GM18526 (cell line): ENCODE data around the gene HPD.
A peak's percentile ranks its signal among the peaks of the same experiment; 100 is the strongest.

Experiments used
- POLR2A ChIP-seq: IDR thresholded peaks from 3 replicates; pipeline ENCODE4 v1.6.1; 2011; ENCODE audit not compliant: insufficient read length; ENCODE audit errors: extremely low read depth

Gene HPD

GRCh38 chr12:121872546-121873215 lies 14.0 kb upstream of the HPD start:
- no peak for TF ChIP-seq POLR2A

GRCh38 chr12:121871467-121871866 lies 12.8 kb upstream of the HPD start:
- TF ChIP-seq POLR2A, result no peak

GRCh38 chr12:121866331-121866730 lies 7.7 kb upstream of the HPD start:
- no peak for TF ChIP-seq POLR2A

GRCh38 chr12:121861636-121862254 lies 3.1 kb upstream of the HPD start:
- TF ChIP-seq POLR2A, result no peak

DNA sequence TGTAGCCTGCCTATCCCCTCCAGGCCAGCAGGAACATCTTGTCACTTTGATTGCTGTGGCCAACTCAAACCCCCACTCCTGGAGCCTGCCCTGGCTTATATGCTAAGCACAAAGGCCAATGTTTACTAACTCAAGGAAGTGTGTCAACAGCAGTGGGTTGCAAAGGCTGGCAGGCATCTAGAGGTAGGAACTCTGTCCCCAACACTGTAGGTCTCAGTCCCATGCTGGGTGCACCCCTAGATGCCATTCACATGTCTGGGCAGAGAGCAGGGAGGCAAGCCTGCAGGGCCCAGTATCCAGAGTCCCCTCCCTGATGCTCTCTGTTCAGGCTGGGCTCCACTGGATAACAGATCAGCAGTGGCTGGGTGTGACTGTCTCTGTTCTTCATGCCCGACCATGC lies 1.6 kb upstream of the HPD start:
- no peak for TF ChIP-seq POLR2A

- no peak for TF ChIP-seq POLR2A
These were observed 369 bp downstream of the HPD start for GRCh38 chr12:121858318-121858661.

- no peak for TF ChIP-seq POLR2A
These were observed 1.1 kb downstream of the HPD start for GRCh38 chr12:121857322-121858246.

GRCh38 chr12:121849665-121850064 lies 9.0 kb downstream of the HPD start:
- TF ChIP-seq POLR2A, result no peak

- TF ChIP-seq POLR2A, result no peak
These were observed 9.4 kb downstream of the HPD start for GRCh38 chr12:121849211-121849610.

- no peak for TF ChIP-seq POLR2A
These were observed 13.0 kb downstream of the HPD start for GRCh38 chr12:121845701-121846100.

DNA sequence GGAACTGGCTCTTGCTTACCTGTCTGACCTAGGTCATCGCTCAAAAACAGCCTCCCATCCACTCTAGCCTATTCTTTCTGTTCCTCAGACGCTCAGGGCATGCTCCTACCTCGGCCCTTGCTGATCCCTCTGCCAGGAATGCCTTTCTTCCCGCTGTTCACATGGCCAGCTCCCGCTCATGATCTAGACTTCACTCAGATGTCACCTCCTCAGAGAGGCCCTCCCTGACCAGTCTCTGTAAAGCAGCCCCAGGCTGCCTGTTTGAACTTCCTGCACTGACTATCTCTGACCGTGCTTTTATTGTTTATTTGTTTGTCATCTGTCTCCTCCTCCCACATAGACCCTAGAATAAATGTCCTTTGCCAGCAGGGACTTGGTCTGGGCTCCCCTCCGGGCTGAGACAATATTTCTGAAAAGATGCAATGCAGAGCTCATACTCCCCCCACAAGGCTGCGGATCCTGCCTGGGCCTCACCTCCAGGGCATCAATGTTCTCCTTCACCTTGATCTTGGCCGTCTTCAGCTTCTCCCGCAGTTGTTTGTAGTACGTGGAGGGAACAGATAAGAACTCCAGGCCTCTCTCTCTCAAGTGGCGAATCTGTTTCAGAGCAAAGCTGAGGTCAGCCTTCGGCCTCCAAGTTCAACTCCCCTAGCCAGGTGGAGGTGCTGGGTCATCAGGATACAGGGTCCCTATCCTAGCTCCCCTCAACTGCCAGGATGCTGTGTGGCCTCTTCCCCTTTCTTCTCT lies 15.2 kb downstream of the HPD start:
- TF ChIP-seq POLR2A, result no peak

DNA sequence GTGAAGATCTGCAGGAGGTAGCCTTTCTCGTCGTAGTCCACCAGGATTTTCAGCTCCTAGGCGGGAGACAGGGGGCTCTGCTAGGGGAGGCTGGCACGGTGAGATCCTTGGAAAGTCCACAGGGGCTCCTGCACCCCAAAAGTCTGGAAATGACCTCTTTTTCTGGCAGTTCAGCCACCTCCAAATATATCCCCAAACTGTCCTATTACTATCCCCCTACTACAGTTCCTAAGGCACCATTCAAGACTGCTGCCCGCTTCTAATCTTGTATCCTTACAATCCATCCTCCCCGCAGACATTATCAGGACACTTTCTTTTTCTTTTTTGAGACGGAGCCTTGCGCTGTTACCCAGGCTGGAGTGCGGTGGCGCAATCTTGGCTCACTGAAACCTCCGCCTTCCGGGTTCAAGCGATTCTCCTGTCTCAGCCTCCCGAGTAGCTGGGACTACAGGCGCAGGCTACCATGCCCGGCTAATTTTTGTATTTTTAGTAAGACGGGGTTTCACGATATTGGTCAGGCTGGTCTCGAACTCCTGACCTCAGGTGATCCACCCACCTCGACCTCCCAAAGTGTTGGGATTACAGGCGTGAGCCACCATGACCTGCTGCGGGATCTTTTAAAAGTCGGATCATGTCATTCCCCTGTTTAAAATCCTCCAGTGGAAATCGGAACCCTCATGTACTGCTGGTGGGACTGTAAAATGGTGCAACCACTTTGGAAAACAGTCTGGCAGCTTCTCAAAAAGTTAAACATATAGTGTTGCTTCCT lies 18.5 kb downstream of the HPD start:
- no peak for TF ChIP-seq POLR2A

GRCh38 chr12:121839106-121839992 lies 19.3 kb downstream of the HPD start:
- TF ChIP-seq POLR2A, result peak; percentile 54

DNA sequence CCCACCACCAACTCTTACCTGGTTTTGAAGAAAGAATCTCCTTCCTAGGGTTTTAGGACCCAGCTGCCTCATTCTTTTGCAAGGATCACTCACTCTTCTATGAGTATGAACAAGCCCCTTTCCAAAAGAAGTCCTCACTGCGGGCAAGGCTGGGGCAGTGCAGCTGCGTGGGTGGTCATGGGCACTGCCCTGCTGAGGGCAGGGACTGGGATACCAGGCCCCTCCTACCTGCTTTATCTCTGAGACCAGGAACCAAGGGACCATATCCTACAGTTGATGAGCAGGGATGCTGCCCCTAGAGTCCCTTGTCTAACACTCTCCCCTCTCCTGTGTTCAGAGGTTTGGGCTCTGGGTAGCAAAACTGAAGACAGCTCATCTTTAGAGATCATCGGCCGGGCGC lies 20.5 kb downstream of the HPD start:
- no peak for TF ChIP-seq POLR2A
